HCT116 (cell line): ENCODE results near the gene LRCH3. TPM values are rescaled to one million over a fixed set of nuclear protein-coding genes. Genes with fewer than 3 reads are reported as not detected.

Experiments
- ATAC-seq: fragments of 200-7000 bp; cut with Tn5 transposase; 2 replicates; pipeline ENCODE4 v1.9.1; 2020; ENCODE audit warnings: mild to moderate bottlenecking, moderate library complexity
- BruUV-seq: library from RNA; stranded (reverse); fragments of 400-500 nt; replicated peaks from 2 replicates; lab custom pipeline; 2021; lab: Mats Ljungman, UMichigan
- CTCF ChIA-PET: fragments of 300-600 bp; sonication (Branson Sonifier 250); formaldehyde crosslinking; loops from one replicate; lab custom pipeline; 2021; ENCODE audit warnings: antibody characterized with exemption; lab: Charles Lee
- POLR2A ChIA-PET: fragments of 300-600, 350-600 bp; sonication (Branson Sonifier 250); formaldehyde crosslinking; loops from one replicate; lab custom pipeline; 2021; ENCODE audit warnings: antibody characterized with exemption; lab: Charles Lee
- RAD21 ChIA-PET, 2 experiments: fragments of 300-600 bp; sonication (Branson Sonifier 250); formaldehyde crosslinking; loops; one replicate each; lab custom pipeline; 2023; ENCODE audit warnings: low total read pairs in 2 of 2; ENCODE audit not compliant: uncharacterized antibody in 2 of 2, unreplicated experiment in 2 of 2, low non-redundant PET in 1 of 2; lab: Charles Lee
- DNase-seq: peaks from one replicate; pipeline ENCODE4 v3.0.0-alpha.2; 2010; ENCODE audit warnings: low read depth, low spot score
- H2AFZ ChIP-seq: fragments of 200-600 bp; shearing (Covaris generic), sonication (generic); 2 replicates; pipeline ENCODE4 v1.6.1; 2017; ENCODE audit warnings: low read depth, mixed run types, mixed read lengths, antibody characterized with exemption, low read length; ENCODE audit not compliant: poor library complexity, severe bottlenecking
- H3K27ac ChIP-seq: 2 replicates; pipeline ENCODE4 v1.5.1; 2012; ENCODE audit warnings: low read depth, low read length
- H3K27me3 ChIP-seq: fragments of 200-600 bp; sonication (generic); 2 replicates; pipeline ENCODE4 v1.6.1; 2016; ENCODE audit warnings: mixed run types, low read length, mixed read lengths; ENCODE audit not compliant: insufficient read depth
- H3K36me3 ChIP-seq, 2 experiments: fragments of 200-500 bp in 1 of 2; fragments of 200-600 bp in 1 of 2; sonication (Bioruptor generic) in 1 of 2; sonication (generic) in 1 of 2; 2 replicates each; pipeline versions ENCODE4 v1.5.1 to v1.6.1; 2014 to 2016; ENCODE audit warnings: low read length in 2 of 2, inconsistent platforms in 1 of 2, mixed read lengths in 1 of 2, mixed run types in 1 of 2; ENCODE audit not compliant: insufficient read depth in 2 of 2, control insufficient read depth in 1 of 2
- H3K4me1 ChIP-seq, 2 experiments: fragments of 200-600 bp in 1 of 2; sonication (generic) in 1 of 2; 2 replicates each; pipeline versions ENCODE4 v1.5.1 to v1.6.1; 2012 to 2017; ENCODE audit warnings: low read length in 2 of 2, inconsistent platforms in 1 of 2, mild to moderate bottlenecking in 1 of 2, mixed read lengths in 1 of 2, mixed run types in 1 of 2, moderate library complexity in 1 of 2; ENCODE audit not compliant: insufficient read depth in 2 of 2, control insufficient read depth in 1 of 2
- H3K4me2 ChIP-seq: fragments of 200-600 bp; sonication (generic); 2 replicates; pipeline ENCODE4 v1.6.1; 2017; ENCODE audit warnings: mixed run types, low read length, mixed read lengths
- H3K4me3 ChIP-seq, 2 experiments: fragments of 200-600 bp in 1 of 2; sonication (generic) in 1 of 2; replicated peaks in 1 of 2; 2 replicates each; pipeline ENCODE4 v1.5.1; 2011 to 2016; ENCODE audit warnings: low read length in 2 of 2, control low read depth in 1 of 2, low read depth in 1 of 2, mild to moderate bottlenecking in 1 of 2, mixed read lengths in 1 of 2, mixed run types in 1 of 2
- H3K79me2 ChIP-seq: fragments of 200-600 bp; sonication (generic); 2 replicates; pipeline ENCODE4 v1.6.1; 2017; ENCODE audit warnings: mild to moderate bottlenecking, mixed run types, low read length, moderate library complexity, mixed read lengths; ENCODE audit not compliant: insufficient read depth
- H3K9ac ChIP-seq: fragments of 200-600 bp; sonication (generic); 2 replicates; pipeline ENCODE4 v1.6.1; 2016; ENCODE audit warnings: low read length, mixed read lengths
- H3K9me2 ChIP-seq: fragments of 200-600 bp; sonication (generic), shearing (Covaris generic); 2 replicates; pipeline ENCODE4 v1.6.1; 2017; ENCODE audit warnings: mixed run types, mild to moderate bottlenecking, moderate library complexity; ENCODE audit not compliant: insufficient read depth
- H3K9me3 ChIP-seq, 2 experiments: fragments of 200-500 bp in 1 of 2; fragments of 200-600 bp in 1 of 2; sonication (Bioruptor generic) in 1 of 2; sonication (generic) in 1 of 2; 2 replicates each; pipeline ENCODE4 v1.6.1; 2014 to 2017; ENCODE audit warnings: low read length in 2 of 2, mixed read lengths in 2 of 2, inconsistent platforms in 1 of 2, low read depth in 1 of 2, mild to moderate bottlenecking in 1 of 2, mixed run types in 1 of 2, moderate library complexity in 1 of 2; ENCODE audit not compliant: control insufficient read depth in 1 of 2, insufficient read depth in 1 of 2
- H4K20me1 ChIP-seq: fragments of 200-600 bp; sonication (generic), shearing (Covaris generic); 2 replicates; pipeline ENCODE4 v1.6.1; 2017; ENCODE audit warnings: mixed run types, mild to moderate bottlenecking, moderate library complexity; ENCODE audit not compliant: insufficient read depth
- CBX3 ChIP-seq: IDR thresholded peaks from 2 replicates; pipeline ENCODE4 v1.6.1; 2012; ENCODE audit warnings: low read depth
- CEBPB ChIP-seq: IDR thresholded peaks from 2 replicates; pipeline ENCODE4 v1.6.1; 2012; ENCODE audit warnings: low read depth
- EGR1 ChIP-seq: IDR thresholded peaks from 2 replicates; pipeline ENCODE4 v1.6.1; 2012; ENCODE audit warnings: low read depth
- ELF1 ChIP-seq: IDR thresholded peaks from 2 replicates; pipeline ENCODE4 v1.6.1; 2012; ENCODE audit warnings: low read depth, borderline replicate concordance
- FOSL1 ChIP-seq: IDR thresholded peaks from 2 replicates; pipeline ENCODE4 v1.6.1; 2012; ENCODE audit warnings: low read depth
- MAX ChIP-seq: IDR thresholded peaks from 2 replicates; pipeline ENCODE4 v1.6.1; 2012
- POLR2A ChIP-seq: IDR thresholded peaks from 2 replicates; pipeline ENCODE4 v1.7.0; 2011; ENCODE audit warnings: borderline replicate concordance; ENCODE audit not compliant: insufficient read depth, insufficient read length; ENCODE audit errors: extremely low read depth
- POLR2AphosphoS5 ChIP-seq: IDR thresholded peaks from 2 replicates; pipeline ENCODE4 v1.6.1; 2011; ENCODE audit warnings: mild to moderate bottlenecking, low read depth, low read length, moderate library complexity
- RAD21 ChIP-seq: IDR thresholded peaks from 2 replicates; pipeline ENCODE4 v1.6.1; 2012; ENCODE audit warnings: low read depth, mild to moderate bottlenecking
- SIN3A ChIP-seq: IDR thresholded peaks from 2 replicates; pipeline ENCODE4 v1.6.1; 2012; ENCODE audit warnings: low read depth
- SP1 ChIP-seq: IDR thresholded peaks from 2 replicates; pipeline ENCODE4 v1.6.1; 2012; ENCODE audit warnings: low read depth
- SRF ChIP-seq: IDR thresholded peaks from 2 replicates; pipeline ENCODE4 v1.6.1; 2012; ENCODE audit warnings: low read depth
- TCF7L2 ChIP-seq: IDR thresholded peaks from 2 replicates; pipeline ENCODE4 v1.7.0; 2011; ENCODE audit warnings: borderline replicate concordance, inconsistent platforms; ENCODE audit not compliant: insufficient read depth, insufficient read length; ENCODE audit errors: extremely low read depth
- ZBTB33 ChIP-seq: IDR thresholded peaks from 2 replicates; pipeline ENCODE4 v1.6.1; 2011; ENCODE audit warnings: mild to moderate bottlenecking, low read length, moderate library complexity; ENCODE audit not compliant: insufficient replicate concordance; ENCODE audit errors: extremely low read depth
- ZFX ChIP-seq: fragments of 450-650 bp; IDR thresholded peaks from 2 replicates; pipeline ENCODE4 v1.6.1; 2017
- ZNF274 ChIP-seq: fragments of 200-500 bp; sonication (Bioruptor generic); IDR thresholded peaks from 2 replicates; pipeline ENCODE4 v1.6.1; 2014; ENCODE audit warnings: mild to moderate bottlenecking, low read depth, low read length, inconsistent platforms
- intact Hi-C: fragments of 100-400 bp; cut with micrococcal nuclease; formaldehyde crosslinking; loops from 2 replicates; pipeline ENCODE4 v1.10.0; 2022
- total RNA-seq: library from RNA; stranded (reverse); gene quantifications from one replicate; pipeline ENCODE4 v1.2.1, GENCODE V29; 2021; ENCODE audit not compliant: unreplicated experiment
- TF ChIP-seq, protein P1 (sequence below), 3 experiments: fragments of 200-600 bp in 1 of 3; sonication (generic) in 1 of 3; IDR thresholded peaks in 2 of 3; conservative IDR thresholded peaks in 1 of 3; 2 replicates each; pipeline ENCODE4 v1.5.1; 2012 to 2017; ENCODE audit warnings: low read depth in 2 of 3, low read length in 2 of 3, antibody characterized with exemption in 1 of 3, borderline replicate concordance in 1 of 3, control low read depth in 1 of 3, mild to moderate bottlenecking in 1 of 3, mixed read lengths in 1 of 3, mixed run types in 1 of 3, moderate library complexity in 1 of 3; ENCODE audit not compliant: insufficient read depth in 1 of 3
- TF ChIP-seq, protein P2 (sequence below): IDR thresholded peaks from 2 replicates; pipeline ENCODE4 v1.6.1; 2012
- TF ChIP-seq, protein P3 (sequence below): IDR thresholded peaks from 2 replicates; pipeline ENCODE4 v1.6.1; 2012; ENCODE audit warnings: low read depth

Gene LRCH3
- total RNA-seq, 1 experiment from 2014 or later, result 38.1 TPM

DNA sequence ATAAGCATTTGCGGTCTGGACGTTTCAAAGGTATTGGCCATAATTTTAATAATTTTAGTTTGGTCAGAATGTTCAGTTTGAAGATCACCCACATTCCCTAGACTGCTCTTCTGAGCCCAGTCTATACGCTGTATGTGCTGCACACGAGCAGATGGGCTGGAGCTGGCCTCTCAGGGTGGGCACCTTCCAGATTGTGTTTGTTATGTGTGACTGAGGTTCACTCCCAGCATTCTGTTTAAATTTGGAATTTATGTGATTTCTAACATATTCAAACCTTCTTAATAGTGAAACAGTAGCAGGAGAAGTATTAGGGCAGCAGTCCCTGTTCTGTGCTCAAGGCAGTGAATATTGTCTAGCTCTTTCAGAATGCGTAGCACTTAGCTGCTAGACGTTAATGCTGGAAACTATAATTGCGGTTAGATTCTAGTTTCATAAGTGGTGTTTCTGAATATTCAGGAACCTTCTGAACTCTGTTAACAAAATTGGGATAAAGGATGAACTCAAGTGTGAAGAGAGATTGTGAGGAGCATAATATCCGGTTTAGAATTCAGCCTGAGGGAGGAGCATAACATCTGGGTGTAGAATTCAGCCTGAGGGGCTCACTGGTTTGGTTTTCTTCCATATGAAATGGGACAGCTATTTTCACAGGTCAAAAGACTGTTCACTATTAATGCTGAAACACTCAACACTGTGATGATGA is 90.4 kb downstream of the LRCH3 start:
- H3K4me1 ChIP-seq, result no peaks in the 10 kb centered on the region
- no peaks in the 10 kb centered on the region for H3K27me3 ChIP-seq
- no TSS peak for BruUV-seq
- ChIA-PET CTCF (no interaction called here), POLR2A (no interaction called here), RAD21 (no interaction called here)
- no peaks in the 10 kb centered on the region for H3K79me2 ChIP-seq
- peaks cover 4 to 9% of the 10 kb centered on the region in 2 experiments; a peak in 3 of 4 replicates for H3K36me3 ChIP-seq
- intact Hi-C loops, result no loop called here
- H3K9me3 ChIP-seq, result no peaks in the 10 kb centered on the region
- no peak for TF ChIP-seq CEBPB
- no peak for TF ChIP-seq MAX
- TF ChIP-seq RAD21, result no peak
- TF ChIP-seq, protein P1, sequence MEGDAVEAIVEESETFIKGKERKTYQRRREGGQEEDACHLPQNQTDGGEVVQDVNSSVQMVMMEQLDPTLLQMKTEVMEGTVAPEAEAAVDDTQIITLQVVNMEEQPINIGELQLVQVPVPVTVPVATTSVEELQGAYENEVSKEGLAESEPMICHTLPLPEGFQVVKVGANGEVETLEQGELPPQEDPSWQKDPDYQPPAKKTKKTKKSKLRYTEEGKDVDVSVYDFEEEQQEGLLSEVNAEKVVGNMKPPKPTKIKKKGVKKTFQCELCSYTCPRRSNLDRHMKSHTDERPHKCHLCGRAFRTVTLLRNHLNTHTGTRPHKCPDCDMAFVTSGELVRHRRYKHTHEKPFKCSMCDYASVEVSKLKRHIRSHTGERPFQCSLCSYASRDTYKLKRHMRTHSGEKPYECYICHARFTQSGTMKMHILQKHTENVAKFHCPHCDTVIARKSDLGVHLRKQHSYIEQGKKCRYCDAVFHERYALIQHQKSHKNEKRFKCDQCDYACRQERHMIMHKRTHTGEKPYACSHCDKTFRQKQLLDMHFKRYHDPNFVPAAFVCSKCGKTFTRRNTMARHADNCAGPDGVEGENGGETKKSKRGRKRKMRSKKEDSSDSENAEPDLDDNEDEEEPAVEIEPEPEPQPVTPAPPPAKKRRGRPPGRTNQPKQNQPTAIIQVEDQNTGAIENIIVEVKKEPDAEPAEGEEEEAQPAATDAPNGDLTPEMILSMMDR (IDR thresholded peaks at IDR 0.05 in 2 of 3, conservative IDR thresholded peaks at IDR 0.05 in 1 of 3; ENCODE audit: borderline replicate concordance in 1 of 3, insufficient read depth in 1 of 3, low read depth in 2 of 3, low read length in 2 of 3), result no peak
- TF ChIP-seq TCF7L2, result no peak
- TF ChIP-seq SRF, result no peak
- TF ChIP-seq ZBTB33, result no peak
- TF ChIP-seq ELF1, result no peak
- TF ChIP-seq EGR1, result no peak
- TF ChIP-seq ZNF274, result no peak
- TF ChIP-seq, protein P2, sequence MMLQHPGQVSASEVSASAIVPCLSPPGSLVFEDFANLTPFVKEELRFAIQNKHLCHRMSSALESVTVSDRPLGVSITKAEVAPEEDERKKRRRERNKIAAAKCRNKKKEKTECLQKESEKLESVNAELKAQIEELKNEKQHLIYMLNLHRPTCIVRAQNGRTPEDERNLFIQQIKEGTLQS, result no peak
- no peak for TF ChIP-seq POLR2AphosphoS5
- TF ChIP-seq FOSL1, result no peak
- TF ChIP-seq ZFX, result no peak
- TF ChIP-seq, protein P3, sequence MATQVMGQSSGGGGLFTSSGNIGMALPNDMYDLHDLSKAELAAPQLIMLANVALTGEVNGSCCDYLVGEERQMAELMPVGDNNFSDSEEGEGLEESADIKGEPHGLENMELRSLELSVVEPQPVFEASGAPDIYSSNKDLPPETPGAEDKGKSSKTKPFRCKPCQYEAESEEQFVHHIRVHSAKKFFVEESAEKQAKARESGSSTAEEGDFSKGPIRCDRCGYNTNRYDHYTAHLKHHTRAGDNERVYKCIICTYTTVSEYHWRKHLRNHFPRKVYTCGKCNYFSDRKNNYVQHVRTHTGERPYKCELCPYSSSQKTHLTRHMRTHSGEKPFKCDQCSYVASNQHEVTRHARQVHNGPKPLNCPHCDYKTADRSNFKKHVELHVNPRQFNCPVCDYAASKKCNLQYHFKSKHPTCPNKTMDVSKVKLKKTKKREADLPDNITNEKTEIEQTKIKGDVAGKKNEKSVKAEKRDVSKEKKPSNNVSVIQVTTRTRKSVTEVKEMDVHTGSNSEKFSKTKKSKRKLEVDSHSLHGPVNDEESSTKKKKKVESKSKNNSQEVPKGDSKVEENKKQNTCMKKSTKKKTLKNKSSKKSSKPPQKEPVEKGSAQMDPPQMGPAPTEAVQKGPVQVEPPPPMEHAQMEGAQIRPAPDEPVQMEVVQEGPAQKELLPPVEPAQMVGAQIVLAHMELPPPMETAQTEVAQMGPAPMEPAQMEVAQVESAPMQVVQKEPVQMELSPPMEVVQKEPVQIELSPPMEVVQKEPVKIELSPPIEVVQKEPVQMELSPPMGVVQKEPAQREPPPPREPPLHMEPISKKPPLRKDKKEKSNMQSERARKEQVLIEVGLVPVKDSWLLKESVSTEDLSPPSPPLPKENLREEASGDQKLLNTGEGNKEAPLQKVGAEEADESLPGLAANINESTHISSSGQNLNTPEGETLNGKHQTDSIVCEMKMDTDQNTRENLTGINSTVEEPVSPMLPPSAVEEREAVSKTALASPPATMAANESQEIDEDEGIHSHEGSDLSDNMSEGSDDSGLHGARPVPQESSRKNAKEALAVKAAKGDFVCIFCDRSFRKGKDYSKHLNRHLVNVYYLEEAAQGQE, result no peak
- TF ChIP-seq CBX3, result no peak
- no peak for TF ChIP-seq POLR2A
- TF ChIP-seq SIN3A, result no peak
- TF ChIP-seq SP1, result no peak
- H4K20me1 ChIP-seq, result no peaks in the 10 kb centered on the region
- H3K9ac ChIP-seq, result no peak overlapping the region
- H3K4me3 ChIP-seq, result no peak overlapping the region
- H3K4me2 ChIP-seq, result no peak overlapping the region
- no peak overlapping the region for H2AFZ ChIP-seq
- no peaks in the 10 kb centered on the region; the same call in 1 of the 2 replicates for H3K9me2 ChIP-seq
- no peak for ATAC-seq
- no peak overlapping the region for H3K27ac ChIP-seq
- DNase-seq, result no peak
